Lung (tissue), 12 donors: ENCODE data around the gene MYO15A. TPM values are rescaled to one million over a fixed set of nuclear protein-coding genes. Genes with fewer than 3 reads are reported as not detected.
A peak's percentile ranks its signal among the peaks of the same experiment; 100 is the strongest.

Source experiments
- ATAC-seq: fragments of 200-7000 bp; cut with Tn5 transposase; one replicate; pipeline ENCODE4 v1.9.1; 2020; ENCODE audit warnings: moderate number of reproducible peaks; ENCODE audit not compliant: insufficient read depth, low FRiP score
- DNase-seq, 3 donors: peaks; one replicate each; pipeline ENCODE4 v3.0.0-alpha.2; 2013 to 2017
- H3K27ac ChIP-seq, 2 donors: one replicate each; pipeline ENCODE4 v1.5.1; 2013; ENCODE audit warnings: mild to moderate bottlenecking in 2 of 2, moderate library complexity in 2 of 2, control low read depth in 1 of 2, inconsistent platforms in 1 of 2, low read depth in 1 of 2, low read length in 1 of 2
- H3K27me3 ChIP-seq, 3 donors: one replicate each; pipeline ENCODE4 v1.5.1; 2013; ENCODE audit warnings: low read length in 2 of 3; ENCODE audit not compliant: control insufficient read depth in 3 of 3, insufficient read depth in 3 of 3
- H3K36me3 ChIP-seq, 4 donors: one replicate each; pipeline ENCODE4 v1.5.1; 2013; ENCODE audit warnings: low read length in 4 of 4, mild to moderate bottlenecking in 1 of 4, moderate library complexity in 1 of 4; ENCODE audit not compliant: control insufficient read depth in 4 of 4, insufficient read depth in 4 of 4
- H3K4me1 ChIP-seq, 5 donors: one replicate each; pipeline ENCODE4 v1.5.1; 2013; ENCODE audit warnings: low read length in 5 of 5, mild to moderate bottlenecking in 2 of 5, moderate library complexity in 1 of 5; ENCODE audit not compliant: control insufficient read depth in 5 of 5, insufficient read depth in 5 of 5
- H3K4me3 ChIP-seq: one replicate; pipeline ENCODE4 v1.5.1; 2013; ENCODE audit warnings: mild to moderate bottlenecking, control low read depth, moderate library complexity
- H3K9ac ChIP-seq, 2 donors: one replicate each; pipeline ENCODE4 v1.5.1; 2013; ENCODE audit warnings: low read length in 2 of 2, control low read depth in 1 of 2; ENCODE audit not compliant: insufficient read depth in 1 of 2
- H3K9me3 ChIP-seq, 4 donors: one replicate each; pipeline ENCODE4 v1.5.1; 2013; ENCODE audit warnings: low read length in 3 of 4, mild to moderate bottlenecking in 1 of 4, moderate library complexity in 1 of 4; ENCODE audit not compliant: control insufficient read depth in 4 of 4, insufficient read depth in 3 of 4
- CTCF ChIP-seq: IDR thresholded peaks from 2 replicates; pipeline ENCODE4 v1.5.1; 2012; ENCODE audit warnings: mild to moderate bottlenecking; ENCODE audit errors: control extremely low read depth, extremely low read depth
- WGBS, 2 donors: extraction: QIAGEN DNeasy Blood & Tissue Kit; methylation state at CpG; one replicate each; pipeline ENCODE4 v1.1.7; 2013; 5-methylcytosine and 5-hydroxymethylcytosine counted together
- polyA plus RNA-seq, 2 donors: library from polyadenylated mRNA; stranded (reverse); fragments of 200-250 nt; gene quantifications; one replicate each; pipeline ENCODE4 v1.2.1, GENCODE V29; 2013
- total RNA-seq, 2 donors: library from RNA; depleted of rRNA in 1 of 2; stranded (reverse); fragments of >200 nt in 1 of 2; gene quantifications; one replicate each; pipeline ENCODE4 v1.2.1, GENCODE V29; 2014 to 2021
- donor health status: control.
- donor health status: control.
- donor health status: Bipolar disorder and iron deficiency.
- donor health status: healthy.
- donor health status: DM: yes; HTN: yes; CAD: no.

Gene MYO15A
- total and polyA plus RNA-seq, 4 donors, result 0.56 to 2.7 (median 2.3) TPM

- H3K9ac ChIP-seq, result no peak overlapping the region
- no peaks in the 10 kb centered on the region for H3K9me3 ChIP-seq
- peaks cover 0 to 9% (median 4%) of the 10 kb centered on the region in 5 donors for H3K4me1 ChIP-seq
- no peak for ATAC-seq
- H3K27ac ChIP-seq, result no peak overlapping the region
- no peaks in the 10 kb centered on the region for H3K27me3 ChIP-seq
- no peak for TF ChIP-seq CTCF
- H3K4me3 ChIP-seq, result no peak overlapping the region
- no peak for DNase-seq
- 87% methylated on average over 4 of the region's 4 CpGs for WGBS, 2 donors
- H3K36me3 ChIP-seq, result no peaks in the 10 kb centered on the region
Observed at GRCh38 chr17:18084256-18084655, 24.3 kb upstream of the MYO15A start.

GRCh38 chr17:18087610-18088491, 20.7 kb upstream of the MYO15A start, which contains the start of gene DRG2:
DRG2 (plus strand) TSS chr17:18087948; CDS start chr17:18088024, 76 bp downstream.
- peak; percentile 93 to 96 (median 95) for DNase-seq
- Histone ChIP-seq H3K27ac (peak within 1 kb of the TSS; percentile 73 to 79), H3K9ac (peak within 1 kb of the TSS; percentile 51 to 82), H3K9me3 (no peaks in the 10 kb centered on the region), H3K4me1 (peaks cover 0 to 9% (median 4%) of the 10 kb centered on the region in 5 donors), H3K4me3 (peak within 1 kb of the TSS; percentile 68), H3K36me3 (peaks cover 0 to 6% (median 0%) of the 10 kb centered on the region in 4 donors), H3K27me3 (no peaks in the 10 kb centered on the region)
- 1 to 2% methylated on average over 52 of the region's 52 CpGs for WGBS, 2 donors
- peak; percentile 98 for ATAC-seq
- no peak for TF ChIP-seq CTCF

GRCh38 chr17:18089613-18090012, 18.9 kb upstream of the MYO15A start:
- H3K27ac ChIP-seq, result no peak overlapping the region
- WGBS, 2 donors, result 95 to 100% methylated on average over 2 of the region's 2 CpGs

More at GRCh38 chr17:18089613-18090012, 18.9 kb upstream of the MYO15A start:
- Histone ChIP-seq H3K9me3 (peaks cover 0 to 2% (median 0%) of the 10 kb centered on the region in 4 donors), H3K27me3 (no peaks in the 10 kb centered on the region), H3K9ac (no peak overlapping the region), H3K4me1 (peaks cover 0 to 9% (median 4%) of the 10 kb centered on the region in 5 donors), H3K36me3 (peaks cover 0 to 15% (median 9%) of the 10 kb centered on the region in 4 donors), H3K4me3 (no peak overlapping the region)
- no peak for ATAC-seq
- no peak for DNase-seq
- TF ChIP-seq CTCF, result no peak
